WTC11 (cell line): ENCODE results near the gene CNOT1. TPM values are rescaled to one million over a fixed set of nuclear protein-coding genes. Genes with fewer than 3 reads are reported as not detected.

Experiments
- ATAC-seq: fragments of 200-7000 bp; cut with Tn5 transposase; 2 replicates; pipeline ENCODE4 v1.10.0; 2021; ENCODE audit warnings: mild to moderate bottlenecking, moderate library complexity
- CTCF ChIA-PET: fragments of 300-600 bp; sonication (Branson Sonifier 250); formaldehyde crosslinking; loops from one replicate; lab custom pipeline; 2021; ENCODE audit warnings: antibody characterized with exemption; lab: Charles Lee
- POLR2A ChIA-PET: fragments of 350-600 bp; sonication (Branson Sonifier 250); formaldehyde crosslinking; loops from one replicate; lab custom pipeline; 2021; ENCODE audit warnings: antibody characterized with exemption; lab: Charles Lee
- DNase-seq: peaks from one replicate; pipeline ENCODE4 v3.0.0; 2021; ENCODE audit warnings: low spot score
- H3K27ac Mint-ChIP-seq: 2 replicates; pipeline ENCODE4 v1.8.0; 2021; ENCODE audit warnings: mixed read lengths
- H3K27me3 Mint-ChIP-seq: 2 replicates; pipeline ENCODE4 v1.8.0; 2021; ENCODE audit warnings: low read depth, mild to moderate bottlenecking, moderate library complexity, mixed read lengths
- H3K36me3 Mint-ChIP-seq: 2 replicates; pipeline ENCODE4 v1.8.0; 2021; ENCODE audit warnings: mixed read lengths
- H3K4me1 Mint-ChIP-seq: 2 replicates; pipeline ENCODE4 v1.8.0; 2022; ENCODE audit warnings: mixed read lengths
- H3K4me3 Mint-ChIP-seq: 2 replicates; pipeline ENCODE4 v1.8.0; 2021; ENCODE audit warnings: mild to moderate bottlenecking, moderate library complexity, mixed read lengths
- H3K9me3 Mint-ChIP-seq: 2 replicates; pipeline ENCODE4 v1.8.0; 2021; ENCODE audit warnings: mixed read lengths
- CREM ChIP-seq: sonication (generic); formaldehyde crosslinking; IDR thresholded peaks from 2 replicates; pipeline ENCODE4 v1.8.1; 2022; ENCODE audit warnings: mild to moderate bottlenecking, missing genetic modification reagents, moderate library complexity
- ELF4 ChIP-seq: sonication (generic); formaldehyde crosslinking; IDR thresholded peaks from 2 replicates; pipeline ENCODE4 v1.8.1; 2022; ENCODE audit warnings: low read depth, mild to moderate bottlenecking, moderate library complexity, missing genetic modification reagents
- FOXK1 ChIP-seq: sonication (generic); formaldehyde crosslinking; IDR thresholded peaks from 2 replicates; pipeline ENCODE4 v1.8.0; 2022; ENCODE audit warnings: mild to moderate bottlenecking, moderate library complexity, missing genetic modification reagents
- FOXP4 ChIP-seq: sonication (generic); formaldehyde crosslinking; IDR thresholded peaks from 2 replicates; pipeline ENCODE4 v1.8.0; 2022; ENCODE audit warnings: mild to moderate bottlenecking, missing genetic modification reagents
- GRHL2 ChIP-seq: fragments of 250-450 bp; sonication (Bioruptor Pico); IDR thresholded peaks from 2 replicates; pipeline ENCODE4 v1.8.0; 2022; ENCODE audit warnings: mild to moderate bottlenecking, moderate library complexity; ENCODE audit not compliant: insufficient replicate concordance, severe bottlenecking
- GTF2I ChIP-seq: fragments of 250-450 bp; sonication (Bioruptor Pico); conservative IDR thresholded peaks from 2 replicates; pipeline ENCODE4 v1.4.0; 2021; ENCODE audit warnings: mild to moderate bottlenecking
- HMGA2 ChIP-seq: fragments of 250-450 bp; sonication (Bioruptor Pico); IDR thresholded peaks from 2 replicates; pipeline ENCODE4 v1.4.0; 2021; ENCODE audit warnings: mild to moderate bottlenecking, moderate library complexity
- NFATC4 ChIP-seq: fragments of 250-450 bp; sonication (Bioruptor Pico); IDR thresholded peaks from 2 replicates; pipeline ENCODE4 v1.9.0; 2021; ENCODE audit warnings: mild to moderate bottlenecking
- NFYB ChIP-seq: sonication (generic); formaldehyde crosslinking; conservative IDR thresholded peaks from 2 replicates; pipeline ENCODE4 v1.8.0; 2022; ENCODE audit warnings: low read depth, missing genetic modification reagents
- NR3C1 ChIP-seq: sonication (generic); formaldehyde crosslinking; conservative IDR thresholded peaks from 2 replicates; pipeline ENCODE4 v1.8.1; 2023; ENCODE audit warnings: low read depth, mild to moderate bottlenecking, missing genetic modification reagents
- PREB ChIP-seq: sonication (generic); formaldehyde crosslinking; IDR thresholded peaks from 2 replicates; pipeline ENCODE4 v1.8.1; 2022; ENCODE audit warnings: mild to moderate bottlenecking, missing genetic modification reagents, moderate library complexity, borderline replicate concordance
- SMAD4 ChIP-seq: sonication (generic); formaldehyde crosslinking; IDR thresholded peaks from 2 replicates; pipeline ENCODE4 v1.8.0; 2022; ENCODE audit warnings: mild to moderate bottlenecking, missing genetic modification reagents
- TCF7 ChIP-seq: sonication (generic); formaldehyde crosslinking; IDR thresholded peaks from 2 replicates; pipeline ENCODE4 v1.8.0; 2022; ENCODE audit warnings: mild to moderate bottlenecking, low read depth, missing genetic modification reagents, moderate library complexity
- TEAD4 ChIP-seq: sonication (generic); formaldehyde crosslinking; IDR thresholded peaks from 2 replicates; pipeline ENCODE4 v1.8.0; 2022; ENCODE audit warnings: mild to moderate bottlenecking, missing genetic modification reagents
- ZNF121 ChIP-seq: sonication (generic); formaldehyde crosslinking; IDR thresholded peaks from 2 replicates; pipeline ENCODE4 v1.8.0; 2023; ENCODE audit warnings: missing genetic modification reagents
- ZNF138 ChIP-seq: sonication (generic); formaldehyde crosslinking; conservative IDR thresholded peaks from 2 replicates; pipeline ENCODE4 v1.8.1; 2022; ENCODE audit warnings: mild to moderate bottlenecking, moderate library complexity, missing genetic modification reagents
- ZNF263 ChIP-seq: sonication (generic); formaldehyde crosslinking; IDR thresholded peaks from 2 replicates; pipeline ENCODE4 v1.8.1; 2022; ENCODE audit warnings: low read depth, mild to moderate bottlenecking, moderate library complexity, missing genetic modification reagents
- ZNF423 ChIP-seq: fragments of 250-450 bp; sonication (Bioruptor Pico); IDR thresholded peaks from 2 replicates; pipeline ENCODE4 v2.1.2; 2022; ENCODE audit warnings: mild to moderate bottlenecking, moderate library complexity
- ZNF512 ChIP-seq: sonication (generic); formaldehyde crosslinking; IDR thresholded peaks from 2 replicates; pipeline ENCODE4 v1.8.1; 2022; ENCODE audit warnings: missing genetic modification reagents, borderline replicate concordance
- total RNA-seq: library from RNA; stranded (reverse); gene quantifications from 3 replicates; pipeline ENCODE4 v1.2.3, GENCODE V29; 2021
- TF ChIP-seq, protein P1 (sequence below): fragments of 250-450 bp; sonication (Bioruptor Pico); IDR thresholded peaks from 2 replicates; pipeline ENCODE4 v1.8.0; 2021; ENCODE audit warnings: mild to moderate bottlenecking
- TF ChIP-seq, protein P2 (sequence below): sonication (generic); formaldehyde crosslinking; IDR thresholded peaks from 2 replicates; pipeline ENCODE4 v1.8.0; 2022; ENCODE audit warnings: mild to moderate bottlenecking, missing genetic modification reagents
- TF ChIP-seq, protein P3 (sequence below): sonication (generic); formaldehyde crosslinking; IDR thresholded peaks from 2 replicates; pipeline ENCODE4 v1.8.1; 2022; ENCODE audit warnings: mild to moderate bottlenecking, moderate library complexity, missing genetic modification reagents
- TF ChIP-seq, protein P4 (sequence below): sonication (generic); formaldehyde crosslinking; IDR thresholded peaks from 2 replicates; pipeline ENCODE4 v1.8.0; 2023; ENCODE audit warnings: mild to moderate bottlenecking, missing genetic modification reagents

Gene CNOT1
- total RNA-seq, 1 experiment from 2014 or later = 314 TPM

DNA sequence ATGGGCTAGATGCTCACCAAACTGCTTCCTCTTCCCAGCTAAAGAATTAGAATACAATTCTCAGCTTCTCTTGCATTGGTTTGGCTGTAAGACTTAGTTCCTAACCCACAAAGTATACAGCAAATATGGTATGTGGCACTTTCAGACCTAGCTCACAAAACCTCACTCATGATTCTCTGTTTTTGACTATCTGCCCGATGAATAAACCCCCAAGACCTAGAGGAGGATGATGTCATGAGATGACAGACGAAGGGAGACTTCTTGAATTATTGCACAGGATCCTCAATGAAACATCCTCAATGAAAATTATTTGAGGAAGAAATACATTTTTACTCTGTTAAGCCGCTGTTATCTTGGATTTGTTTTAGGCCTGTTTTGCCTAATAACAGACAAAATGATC is 14.3 kb downstream of the CNOT1 start:
- TF ChIP-seq, protein P1, sequence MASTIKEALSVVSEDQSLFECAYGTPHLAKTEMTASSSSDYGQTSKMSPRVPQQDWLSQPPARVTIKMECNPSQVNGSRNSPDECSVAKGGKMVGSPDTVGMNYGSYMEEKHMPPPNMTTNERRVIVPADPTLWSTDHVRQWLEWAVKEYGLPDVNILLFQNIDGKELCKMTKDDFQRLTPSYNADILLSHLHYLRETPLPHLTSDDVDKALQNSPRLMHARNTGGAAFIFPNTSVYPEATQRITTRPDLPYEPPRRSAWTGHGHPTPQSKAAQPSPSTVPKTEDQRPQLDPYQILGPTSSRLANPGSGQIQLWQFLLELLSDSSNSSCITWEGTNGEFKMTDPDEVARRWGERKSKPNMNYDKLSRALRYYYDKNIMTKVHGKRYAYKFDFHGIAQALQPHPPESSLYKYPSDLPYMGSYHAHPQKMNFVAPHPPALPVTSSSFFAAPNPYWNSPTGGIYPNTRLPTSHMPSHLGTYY (CRISPR knock-in tag) = no peak
- TF ChIP-seq ZNF138 = no peak
- no peak for TF ChIP-seq SMAD4 (CRISPR knock-in tag)
- no peak for TF ChIP-seq TCF7 (CRISPR knock-in tag)
- no peak for TF ChIP-seq ZNF121 (CRISPR knock-in tag)
- no peak for TF ChIP-seq FOXP4 (CRISPR knock-in tag)
- TF ChIP-seq ZNF512 (CRISPR knock-in tag) = no peak
- no peak for TF ChIP-seq ZNF423 (CRISPR knock-in tag)
- TF ChIP-seq, all 79 proteins: peak for 0
- Mint-ChIP-seq H3K9me3 (no peaks in the 10 kb centered on the region), H3K4me3 (no peak overlapping the region), H3K4me1 (peaks cover 3% of the 10 kb centered on the region; the same call in 1 of the 2 replicates), H3K27me3 (no peaks in the 10 kb centered on the region), H3K27ac (peak overlapping the region; percentile 58; the same call in 1 of the 2 replicates), H3K36me3 (peaks cover 26% of the 10 kb centered on the region)
- CTCF ChIA-PET = interaction anchor here (1.0 to 1.2 kb wide), 2 partner anchors 46 to 141 kb away, joined by 3 read pairs; no protein-coding TSS in a partner anchor
- ATAC-seq (no peak), DNase-seq (no peak)
- POLR2A ChIA-PET = no interaction called here

- no peak overlapping the region for H3K27ac Mint-ChIP-seq
- no peaks in the 10 kb centered on the region for H3K9me3 Mint-ChIP-seq
- peaks cover 24% of the 10 kb centered on the region for H3K36me3 Mint-ChIP-seq
- ATAC-seq (peak; percentile 55), DNase-seq (no peak)
- CTCF ChIA-PET = interaction anchor here (1.0 to 1.2 kb wide), 2 partner anchors 46 to 141 kb away, joined by 3 read pairs; no protein-coding TSS in a partner anchor
- POLR2A ChIA-PET = interaction anchor here (0.7 kb wide), 1 partner anchor 53 kb away, joined by 3 read pairs; no protein-coding TSS in a partner anchor
- peaks cover 3% of the 10 kb centered on the region; the same call in 1 of the 2 replicates for H3K4me1 Mint-ChIP-seq
- H3K27me3 Mint-ChIP-seq = no peaks in the 10 kb centered on the region
- no peak overlapping the region for H3K4me3 Mint-ChIP-seq
- TF ChIP-seq NFYB (CRISPR knock-in tag) (no peak), CREM (CRISPR knock-in tag) (no peak), FOXK1 (CRISPR knock-in tag) (no peak), GRHL2 (no peak), NFATC4 (CRISPR knock-in tag) (no peak), PREB (no peak), ZNF263 (CRISPR knock-in tag) (no peak), NR3C1 (CRISPR knock-in tag) (no peak), TEAD4 (CRISPR knock-in tag) (no peak), ELF4 (CRISPR knock-in tag) (no peak), ZNF512 (CRISPR knock-in tag) (no peak), HMGA2 (CRISPR knock-in tag) (no peak), GTF2I (CRISPR knock-in tag) (no peak)
- TF ChIP-seq, protein P2, sequence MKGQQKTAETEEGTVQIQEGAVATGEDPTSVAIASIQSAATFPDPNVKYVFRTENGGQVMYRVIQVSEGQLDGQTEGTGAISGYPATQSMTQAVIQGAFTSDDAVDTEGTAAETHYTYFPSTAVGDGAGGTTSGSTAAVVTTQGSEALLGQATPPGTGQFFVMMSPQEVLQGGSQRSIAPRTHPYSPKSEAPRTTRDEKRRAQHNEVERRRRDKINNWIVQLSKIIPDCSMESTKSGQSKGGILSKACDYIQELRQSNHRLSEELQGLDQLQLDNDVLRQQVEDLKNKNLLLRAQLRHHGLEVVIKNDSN (CRISPR knock-in tag) = no peak
- TF ChIP-seq, protein P3, sequence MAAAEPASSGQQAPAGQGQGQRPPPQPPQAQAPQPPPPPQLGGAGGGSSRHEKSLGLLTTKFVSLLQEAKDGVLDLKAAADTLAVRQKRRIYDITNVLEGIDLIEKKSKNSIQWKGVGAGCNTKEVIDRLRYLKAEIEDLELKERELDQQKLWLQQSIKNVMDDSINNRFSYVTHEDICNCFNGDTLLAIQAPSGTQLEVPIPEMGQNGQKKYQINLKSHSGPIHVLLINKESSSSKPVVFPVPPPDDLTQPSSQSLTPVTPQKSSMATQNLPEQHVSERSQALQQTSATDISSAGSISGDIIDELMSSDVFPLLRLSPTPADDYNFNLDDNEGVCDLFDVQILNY = no peak
- TF ChIP-seq, protein P4, sequence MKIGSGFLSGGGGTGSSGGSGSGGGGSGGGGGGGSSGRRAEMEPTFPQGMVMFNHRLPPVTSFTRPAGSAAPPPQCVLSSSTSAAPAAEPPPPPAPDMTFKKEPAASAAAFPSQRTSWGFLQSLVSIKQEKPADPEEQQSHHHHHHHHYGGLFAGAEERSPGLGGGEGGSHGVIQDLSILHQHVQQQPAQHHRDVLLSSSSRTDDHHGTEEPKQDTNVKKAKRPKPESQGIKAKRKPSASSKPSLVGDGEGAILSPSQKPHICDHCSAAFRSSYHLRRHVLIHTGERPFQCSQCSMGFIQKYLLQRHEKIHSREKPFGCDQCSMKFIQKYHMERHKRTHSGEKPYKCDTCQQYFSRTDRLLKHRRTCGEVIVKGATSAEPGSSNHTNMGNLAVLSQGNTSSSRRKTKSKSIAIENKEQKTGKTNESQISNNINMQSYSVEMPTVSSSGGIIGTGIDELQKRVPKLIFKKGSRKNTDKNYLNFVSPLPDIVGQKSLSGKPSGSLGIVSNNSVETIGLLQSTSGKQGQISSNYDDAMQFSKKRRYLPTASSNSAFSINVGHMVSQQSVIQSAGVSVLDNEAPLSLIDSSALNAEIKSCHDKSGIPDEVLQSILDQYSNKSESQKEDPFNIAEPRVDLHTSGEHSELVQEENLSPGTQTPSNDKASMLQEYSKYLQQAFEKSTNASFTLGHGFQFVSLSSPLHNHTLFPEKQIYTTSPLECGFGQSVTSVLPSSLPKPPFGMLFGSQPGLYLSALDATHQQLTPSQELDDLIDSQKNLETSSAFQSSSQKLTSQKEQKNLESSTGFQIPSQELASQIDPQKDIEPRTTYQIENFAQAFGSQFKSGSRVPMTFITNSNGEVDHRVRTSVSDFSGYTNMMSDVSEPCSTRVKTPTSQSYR = no peak
Observed at GRCh38 chr16:58614860-58615259, 14.8 kb downstream of the CNOT1 start.
